Limb (tissue), 2 donors: Measurements from ENCODE around the gene CD226.
"Not testable (repeated sequence)": the region's sequence is repeated elsewhere in the genome, so short reads cannot be mapped to it uniquely, and the experiment has no call there.

ENCODE experiments used
- DNase-seq, 2 donors: peaks; one replicate each; pipeline ENCODE4 v3.0.0-alpha.2; 2016; ENCODE audit errors: extremely low spot score in 2 of 2

CD226 gene

DNA sequence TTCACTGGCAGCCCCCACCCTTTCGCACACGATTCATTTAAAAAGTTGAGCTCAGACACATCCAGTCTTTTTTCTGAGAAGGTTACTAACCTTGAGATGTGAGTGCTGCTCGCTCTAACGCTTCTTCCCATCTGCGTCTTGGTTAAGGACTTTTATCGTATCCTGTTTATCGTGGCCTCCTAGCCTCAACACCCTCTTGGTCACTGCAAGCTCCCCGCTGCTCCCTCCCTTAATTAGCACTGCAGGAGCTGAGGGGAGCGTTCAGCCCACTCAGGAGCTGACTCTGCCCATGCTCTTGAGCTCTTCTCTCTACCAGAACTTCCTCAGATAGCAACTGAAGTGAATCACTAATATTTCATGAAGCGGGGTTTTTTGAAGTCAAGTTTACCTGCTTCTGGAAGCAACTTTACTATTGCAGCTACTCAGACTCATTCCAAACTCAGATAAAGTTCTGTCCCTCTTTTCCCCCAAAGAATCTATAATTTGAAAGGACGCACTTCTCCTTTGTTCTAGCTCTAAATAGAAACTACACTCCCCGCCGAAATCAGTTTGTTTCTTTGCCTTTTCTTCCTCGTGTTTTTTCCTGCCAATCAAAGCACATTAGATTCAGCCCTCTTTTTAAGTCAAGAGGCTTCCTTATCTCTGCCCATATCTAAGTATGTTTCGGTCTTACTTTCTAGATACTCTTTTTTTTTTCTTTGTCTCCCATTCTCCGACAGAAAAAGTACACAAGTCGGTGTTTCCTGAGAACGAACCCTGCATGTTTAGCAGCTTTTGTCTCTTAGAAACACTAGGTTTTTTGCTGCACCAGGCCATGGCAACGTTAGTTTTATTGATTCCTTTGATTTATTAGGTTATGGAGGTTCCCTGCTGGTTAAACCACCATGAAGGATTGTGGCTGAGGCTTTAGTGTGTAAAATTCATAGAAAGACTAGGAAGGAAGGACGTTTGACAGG, 9.3 kb upstream of the CD226 start:
- DNase-seq = no peak

DNA sequence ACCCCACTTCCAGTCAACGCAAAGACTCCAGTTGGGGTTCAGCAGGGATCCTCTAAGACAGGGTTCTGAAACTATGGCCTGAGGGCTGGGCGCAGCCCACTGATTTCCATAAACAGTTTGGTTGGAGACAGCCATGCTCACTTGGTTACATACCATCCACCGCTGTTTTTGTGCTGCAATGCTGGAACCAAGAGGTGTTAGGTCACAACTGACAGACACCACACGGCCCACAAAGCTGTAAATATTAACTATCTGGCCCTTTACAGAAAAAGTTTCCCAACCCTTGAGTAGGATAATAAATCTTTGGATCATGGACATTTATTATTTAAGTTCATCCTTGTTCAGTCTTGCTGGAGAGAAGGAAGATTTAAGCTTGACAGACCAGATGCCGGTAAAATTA, 8.4 kb upstream of the CD226 start:
- no peak for DNase-seq

DNA sequence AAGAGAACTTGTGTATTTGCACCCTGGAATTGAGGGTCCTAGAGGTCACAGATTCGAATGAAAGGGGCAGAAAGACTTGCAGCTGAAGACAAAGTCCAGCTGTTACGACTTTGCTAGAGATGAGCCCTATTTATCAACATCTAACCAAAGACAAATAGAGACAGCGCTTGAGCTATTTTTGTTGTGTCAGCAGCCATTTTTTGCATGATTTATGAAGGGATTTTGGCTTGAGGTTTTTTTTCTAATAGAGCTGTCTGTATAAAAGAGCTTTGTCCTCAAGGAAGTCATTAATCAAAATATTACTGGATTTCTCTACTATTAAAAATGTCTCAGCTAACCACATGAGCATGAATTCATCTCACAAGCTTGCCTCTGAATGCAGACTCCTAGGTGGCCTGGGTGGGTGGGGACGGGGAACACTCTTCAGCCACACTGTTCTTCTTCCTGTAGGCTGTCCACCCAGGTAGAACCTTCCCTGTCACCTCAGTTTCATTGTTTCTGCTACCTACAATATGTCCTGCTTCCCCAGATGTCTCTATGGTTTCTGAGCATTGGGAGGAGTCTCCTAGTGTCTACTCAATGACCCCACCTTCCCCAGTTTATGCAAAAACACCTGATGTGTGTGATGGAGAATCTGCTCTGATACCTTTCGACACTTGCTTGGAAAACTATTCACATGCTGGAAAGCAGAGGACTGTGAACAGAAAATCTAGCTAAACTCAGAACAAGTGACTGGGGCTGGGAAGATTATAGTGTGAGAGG, 7.2 kb upstream of the CD226 start:
- DNase-seq = no peak

GRCh38 chr18:69953191-69953590, 5.5 kb upstream of the CD226 start:
- DNase-seq = no peak

- DNase-seq = no peak
These were observed 3.5 kb upstream of the CD226 start for GRCh38 chr18:69951182-69951581.

- DNase-seq = no peak
These were observed 1.9 kb upstream of the CD226 start for GRCh38 chr18:69949538-69949936.

DNA sequence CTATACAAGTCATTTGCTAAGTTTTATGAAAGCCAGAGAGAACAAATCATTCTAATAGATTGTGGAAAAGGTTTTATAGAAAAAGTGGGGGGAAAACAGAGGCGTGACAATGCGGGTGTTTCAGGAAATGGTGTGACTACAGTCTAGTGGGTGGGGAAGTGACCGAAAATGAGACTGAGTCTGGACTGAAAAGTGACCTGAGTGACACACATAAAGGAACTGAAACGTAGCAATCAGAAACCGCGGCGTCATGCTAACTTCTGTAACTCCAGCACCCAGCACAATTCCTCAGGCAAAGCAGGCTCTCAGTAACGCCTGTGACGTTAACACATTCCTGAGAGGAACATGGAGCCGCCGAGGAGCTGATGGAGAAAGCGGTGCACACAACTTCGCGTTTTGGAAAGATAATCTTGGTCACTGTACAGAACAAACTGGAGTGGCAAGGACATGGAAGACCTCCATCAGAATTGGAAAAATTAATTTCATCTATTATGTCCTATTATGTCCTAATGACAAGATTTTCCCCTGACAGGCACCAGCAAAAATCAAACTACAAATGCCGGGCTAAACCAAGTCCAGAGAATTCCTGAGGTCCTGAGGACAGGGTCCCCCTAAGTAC, 1.4 kb upstream of the CD226 start:
- DNase-seq = no peak

GRCh38 chr18:69948256-69948655, 583 bp upstream of the CD226 start:
- DNase-seq = no peak

GRCh38 chr18:69946608-69947155, 991 bp downstream of the CD226 start:
- DNase-seq = no peak

DNA sequence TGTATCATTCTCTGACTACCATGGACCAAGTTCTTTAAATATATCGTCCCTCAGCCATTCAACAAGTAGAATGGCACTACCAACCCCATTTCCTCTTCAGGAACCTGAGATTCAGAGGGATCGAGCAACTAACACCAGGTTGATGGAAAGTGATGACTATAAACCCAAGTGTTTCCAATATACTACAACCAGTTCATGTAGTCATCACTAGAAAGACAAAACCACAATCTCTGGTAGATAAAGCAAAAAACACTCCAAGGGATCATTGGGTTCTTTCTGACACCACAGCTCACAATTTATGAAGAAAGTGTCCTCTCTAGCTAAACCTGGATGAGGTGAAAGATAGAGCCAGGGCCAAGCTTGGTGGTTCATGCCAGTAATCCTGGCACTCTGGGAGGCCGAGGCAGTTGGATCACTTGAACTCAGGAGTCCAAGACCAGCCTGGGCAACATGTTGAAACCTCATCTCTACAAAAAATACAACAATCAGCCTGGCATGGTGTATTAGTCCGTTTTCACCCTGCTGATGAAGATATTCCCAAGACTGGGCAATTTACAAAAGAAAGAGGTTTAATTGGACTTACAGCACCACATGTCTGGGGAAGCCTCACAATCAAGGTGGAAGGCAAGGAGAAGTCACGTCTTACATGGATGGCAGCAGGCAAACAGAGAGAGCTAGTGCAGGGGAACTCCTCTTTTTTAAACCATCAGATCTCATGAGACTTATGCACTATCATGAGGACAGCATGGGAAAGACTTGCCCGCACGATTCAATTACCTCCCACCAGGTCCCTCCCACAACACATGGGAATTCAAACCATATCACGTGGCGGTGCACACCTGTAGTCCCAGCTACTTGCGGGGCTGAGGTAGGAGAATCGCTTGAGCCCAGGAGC, 2.2 kb downstream of the CD226 start:
- DNase-seq = no peak

DNA sequence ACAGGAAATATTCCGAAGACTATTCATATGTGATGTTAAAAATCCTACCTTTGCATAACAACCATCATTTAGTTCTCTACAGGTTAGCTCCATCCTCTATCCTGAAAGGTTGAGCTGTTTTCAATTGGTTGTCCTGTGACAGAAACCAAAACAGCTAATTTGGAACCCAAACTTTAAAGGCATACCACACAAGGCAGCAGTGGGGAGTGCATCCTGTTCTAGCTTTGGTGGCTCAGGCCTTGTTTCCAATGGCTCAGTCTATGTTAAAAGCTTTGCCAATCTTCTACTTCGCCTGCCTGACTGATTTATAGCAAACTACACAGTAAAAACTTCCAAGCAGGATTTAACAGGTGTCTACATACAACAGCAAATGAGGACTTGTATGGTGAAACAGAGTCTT, 3.2 kb downstream of the CD226 start:
- DNase-seq = no peak

- no peak for DNase-seq
These were observed 4.7 kb downstream of the CD226 start for GRCh38 chr18:69943021-69943420.

GRCh38 chr18:69941183-69941582, 6.5 kb downstream of the CD226 start:
- DNase-seq = no peak

- DNase-seq = not testable (repeated sequence)
These were observed 7.9 kb downstream of the CD226 start for GRCh38 chr18:69939812-69940211.

- no peak for DNase-seq
These were observed 11.5 kb downstream of the CD226 start for GRCh38 chr18:69936191-69936558.

DNA sequence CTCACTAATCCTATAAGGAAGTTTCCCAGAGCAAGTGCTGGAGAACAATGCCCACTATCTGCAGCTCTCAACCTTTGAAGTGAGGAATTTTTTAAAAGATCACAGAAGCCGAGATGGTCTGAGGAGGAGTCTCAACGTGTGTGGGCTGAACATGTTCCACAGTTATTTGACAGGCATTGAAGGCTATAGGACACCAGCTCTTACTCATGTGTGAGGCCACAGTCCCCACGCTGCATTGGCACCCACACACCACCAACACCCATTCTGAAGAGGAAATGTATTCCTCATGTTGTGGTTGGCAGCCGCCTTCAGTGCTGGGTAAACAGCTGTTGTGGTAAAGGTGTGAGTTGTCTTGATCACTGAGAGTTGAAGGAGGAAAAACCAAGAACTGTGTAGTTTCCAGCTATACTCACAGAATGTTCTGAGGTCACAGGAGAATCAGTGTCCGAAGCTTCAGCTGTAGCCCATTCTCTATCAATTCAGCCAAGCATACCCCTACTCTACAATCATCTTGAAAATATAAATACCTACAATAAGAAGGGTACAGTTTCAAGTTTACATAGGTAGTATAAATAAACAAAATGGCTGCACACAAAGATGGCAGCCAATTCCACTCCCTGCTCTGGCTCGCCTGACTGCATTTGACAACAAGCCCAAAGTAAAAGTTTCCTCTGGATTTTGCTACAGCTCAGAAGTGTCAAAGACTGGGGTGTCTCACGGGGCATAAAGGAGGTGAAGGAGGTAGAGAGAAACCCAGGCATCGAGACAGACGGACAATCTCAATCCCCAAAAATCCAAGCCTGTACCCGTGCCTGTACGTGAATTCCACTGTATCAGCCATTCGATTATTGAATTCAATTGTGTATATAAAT, 12.1 kb downstream of the CD226 start:
- DNase-seq = no peak

GRCh38 chr18:69934601-69935265, 12.9 kb downstream of the CD226 start:
- no peak for DNase-seq

DNA sequence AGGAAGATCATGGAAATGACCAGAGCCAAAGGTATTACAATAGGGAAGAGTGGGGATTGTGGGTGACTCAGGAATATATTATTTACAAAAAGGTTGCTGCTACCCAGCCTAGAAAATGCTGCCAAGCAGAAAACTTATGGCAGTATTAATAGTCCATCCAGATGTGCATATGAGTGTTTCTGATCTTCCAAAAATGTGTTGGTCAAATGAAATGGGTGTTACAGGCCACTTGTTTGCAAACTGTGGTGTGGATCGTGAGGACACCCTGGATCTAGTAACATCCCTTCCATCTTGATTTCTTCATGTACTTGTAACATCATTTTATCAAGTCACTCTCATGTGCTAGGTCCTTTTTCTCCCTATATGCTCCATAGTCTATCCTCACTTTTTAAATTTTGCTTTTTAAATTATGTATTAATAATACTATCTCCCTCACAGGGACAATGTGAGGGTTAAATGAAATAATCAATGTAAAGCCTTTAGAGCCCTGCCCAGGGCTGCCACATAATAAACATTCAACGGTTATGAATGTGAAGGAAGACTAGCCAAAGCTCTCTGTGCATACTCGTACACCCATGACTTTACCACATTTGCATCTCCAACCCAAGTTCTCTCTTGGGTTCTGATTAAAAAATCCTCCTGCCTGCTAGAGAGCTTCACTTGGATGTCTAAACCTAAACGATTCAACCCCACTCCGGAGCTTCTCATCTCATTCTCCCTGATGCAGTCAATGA, 18.5 kb downstream of the CD226 start:
- no peak for DNase-seq

DNA sequence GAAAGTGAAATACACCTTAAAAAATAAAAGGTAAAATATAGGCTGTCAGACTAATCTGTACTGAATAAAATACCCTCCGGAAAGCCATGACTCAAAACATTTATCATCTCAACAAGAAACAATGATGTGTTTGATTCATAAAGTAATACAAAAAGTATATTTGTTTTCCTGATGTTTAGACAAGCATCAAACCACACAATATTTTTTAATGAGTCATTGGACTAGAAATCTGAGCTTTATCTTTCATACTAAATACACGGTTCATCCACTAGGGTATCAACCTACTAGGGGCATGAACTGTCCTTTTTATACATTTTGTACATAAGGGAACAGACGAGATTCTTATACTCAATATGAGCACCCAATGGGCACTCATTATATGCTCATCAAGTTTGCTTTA, 31.3 kb downstream of the CD226 start:
- no peak for DNase-seq
